KOPT-K1 (cell line): Measurements from ENCODE around the gene PJA1.

Source experiments
- H3K27ac ChIP-seq: fragments of 200-600 bp; sonication (generic); 2 replicates; pipeline ENCODE4 v1.5.1; 2016; ENCODE audit warnings: antibody characterized with exemption, mild to moderate bottlenecking, low read depth, low read length; ENCODE audit not compliant: poor library complexity, severe bottlenecking
- H3K36me3 ChIP-seq: fragments of 200-600 bp; sonication (generic); 2 replicates; pipeline ENCODE4 v1.5.1; 2017; ENCODE audit warnings: antibody characterized with exemption, mild to moderate bottlenecking, low read length, moderate library complexity; ENCODE audit not compliant: insufficient read depth
- H3K9me3 ChIP-seq: fragments of 200-600 bp; sonication (generic); 2 replicates; pipeline ENCODE4 v1.5.1; 2017; ENCODE audit warnings: antibody characterized with exemption, low read length, mild to moderate bottlenecking; ENCODE audit not compliant: insufficient read depth, poor library complexity, severe bottlenecking

Gene PJA1

DNA sequence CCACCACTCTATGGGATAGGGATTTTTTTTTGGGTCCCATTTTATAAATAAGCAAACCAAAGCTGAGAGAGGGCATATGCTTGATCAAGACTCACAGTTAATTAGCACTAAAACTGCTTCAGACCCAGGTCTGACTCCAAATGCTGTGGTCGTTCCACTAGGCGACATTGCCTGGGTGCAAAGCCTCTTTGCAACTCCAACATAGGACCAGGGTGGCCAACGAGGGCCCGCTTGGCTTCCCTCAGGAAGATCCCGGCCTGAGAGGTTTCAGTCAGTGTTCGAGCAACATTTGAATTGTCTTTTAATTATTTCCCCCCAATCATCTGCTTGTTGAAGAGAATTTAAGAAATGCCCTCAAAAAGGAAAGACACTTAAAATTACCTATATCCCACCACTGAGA lies 11.2 kb downstream of the PJA1 start:
- Histone ChIP-seq H3K9me3 (no peaks in the 10 kb centered on the region), H3K27ac (no peak overlapping the region), H3K36me3 (no peaks in the 10 kb centered on the region)

GRCh38 chrX:69153060-69153730 lies 12.1 kb downstream of the PJA1 start:
- Histone ChIP-seq H3K9me3 (no peaks in the 10 kb centered on the region), H3K27ac (no peak overlapping the region), H3K36me3 (no peaks in the 10 kb centered on the region)

DNA sequence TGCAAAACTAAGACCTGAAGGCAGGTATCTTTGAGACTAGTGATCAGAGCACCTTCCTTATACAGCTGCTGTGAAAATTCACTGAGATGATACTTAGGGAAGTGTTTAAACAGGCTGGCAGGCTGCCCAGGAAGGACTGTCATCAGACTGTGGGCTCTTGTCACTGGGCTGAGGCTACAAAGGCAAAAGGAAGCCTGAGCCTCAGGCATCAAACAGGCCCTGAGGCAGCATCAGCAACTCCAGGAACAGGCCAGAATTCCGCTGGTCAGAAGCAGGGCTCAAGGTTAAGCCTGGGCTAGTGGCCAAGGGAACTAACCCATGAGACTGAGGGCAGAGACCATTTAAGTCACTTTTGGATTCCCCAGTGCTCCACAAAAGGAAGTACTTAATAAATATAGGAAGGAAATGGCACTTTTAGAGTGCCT lies 12.8 kb downstream of the PJA1 start:
- Histone ChIP-seq H3K9me3 (no peaks in the 10 kb centered on the region), H3K36me3 (no peaks in the 10 kb centered on the region), H3K27ac (no peak overlapping the region)

DNA sequence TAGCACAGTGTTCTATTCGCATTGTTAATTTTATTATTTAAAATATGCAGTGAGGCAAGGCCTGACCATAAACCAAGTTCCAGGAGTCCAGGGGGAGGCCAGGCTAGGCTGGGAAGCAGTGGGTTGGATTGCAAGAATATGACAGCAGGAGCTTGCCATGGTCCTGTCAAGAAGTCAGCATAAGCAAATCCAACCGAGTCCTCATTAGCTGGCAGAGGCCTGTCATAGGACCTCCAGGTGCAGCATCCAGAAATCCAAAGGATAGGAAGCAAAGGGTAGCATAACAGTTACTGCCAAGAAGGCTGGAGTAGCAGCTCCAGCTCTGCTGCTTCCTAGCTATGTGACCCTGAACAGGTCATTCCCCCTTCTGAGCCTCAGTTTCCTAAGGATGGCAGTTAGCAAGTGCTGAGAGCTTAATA lies 13.4 kb downstream of the PJA1 start:
- Histone ChIP-seq H3K36me3 (no peaks in the 10 kb centered on the region), H3K27ac (no peak overlapping the region), H3K9me3 (no peaks in the 10 kb centered on the region)

DNA sequence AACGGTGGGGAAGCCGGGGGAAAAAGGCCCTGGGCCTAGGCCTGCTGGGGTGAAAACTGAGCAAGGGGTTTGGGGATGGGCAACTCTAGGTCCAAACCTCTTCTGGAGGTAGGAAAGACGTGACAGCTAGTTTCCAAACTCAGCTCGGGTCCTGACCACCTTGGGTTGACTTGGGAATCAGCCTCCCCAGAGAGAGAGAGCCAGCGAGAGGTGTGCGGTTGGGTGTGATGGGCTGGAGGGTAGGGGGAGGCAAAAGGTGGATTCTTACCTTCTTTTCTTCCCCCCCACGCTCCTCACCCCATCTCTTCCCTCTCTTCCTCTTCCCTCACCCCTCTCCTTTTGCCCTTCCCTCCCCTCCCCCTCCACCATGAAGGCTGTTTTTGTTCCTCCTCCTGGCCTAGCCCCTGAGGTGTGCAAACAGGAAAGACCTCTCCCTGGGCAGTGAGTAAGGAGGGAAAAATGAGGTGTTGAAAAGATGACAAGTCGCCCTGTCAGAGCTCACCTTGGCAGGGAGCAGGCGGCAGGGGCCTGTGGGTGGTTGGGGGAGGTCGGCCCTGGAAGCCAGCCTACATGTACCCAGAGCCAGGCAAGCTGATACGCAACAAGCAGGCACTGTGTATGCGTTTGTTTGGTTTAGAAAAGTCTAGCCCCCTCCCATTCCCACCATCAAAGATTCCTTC lies 14.8 kb downstream of the PJA1 start:
- H3K36me3 ChIP-seq = no peaks in the 10 kb centered on the region
- H3K27ac ChIP-seq = no peak overlapping the region
- H3K9me3 ChIP-seq = no peaks in the 10 kb centered on the region

DNA sequence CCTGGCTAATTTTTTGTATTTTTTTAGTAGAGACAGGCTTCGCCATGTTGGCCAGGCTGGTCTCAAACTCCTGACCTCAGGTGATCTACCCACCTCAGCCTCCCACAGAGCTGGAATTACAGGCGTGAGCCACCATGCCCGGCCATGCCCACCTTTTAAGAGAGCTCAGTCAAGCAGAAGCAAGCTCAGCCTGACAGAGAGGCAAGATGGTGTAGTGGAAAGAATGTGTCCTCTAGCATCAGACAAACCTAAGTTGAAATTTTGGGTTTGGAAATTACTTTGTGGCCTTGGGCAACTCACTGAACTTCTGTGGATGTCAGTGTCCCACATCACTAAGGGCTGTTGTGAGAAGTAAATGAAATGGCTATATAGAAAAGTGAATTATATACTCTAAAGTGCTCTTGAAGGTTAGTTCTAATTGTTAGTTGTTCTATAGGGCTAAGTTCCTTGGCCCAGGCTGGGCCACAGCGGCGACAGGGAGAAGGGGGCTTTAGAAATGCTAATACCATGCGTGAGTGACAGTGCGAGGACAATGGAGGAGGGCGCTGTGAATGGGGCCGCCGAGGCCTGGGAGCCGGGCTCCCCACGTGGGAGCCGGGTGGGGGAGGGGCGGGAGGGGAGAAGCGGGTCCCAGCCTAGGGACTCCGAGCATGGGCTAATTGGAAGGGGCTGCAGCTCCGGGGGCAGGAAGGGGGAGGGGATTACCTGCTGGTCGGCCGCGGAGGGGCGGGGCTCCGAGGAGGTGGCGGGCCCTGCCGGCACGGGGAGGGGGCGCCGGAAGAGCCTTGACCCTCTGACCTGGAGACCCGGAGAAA lies 15.6 kb downstream of the PJA1 start:
- Histone ChIP-seq H3K9me3 (no peaks in the 10 kb centered on the region), H3K36me3 (no peaks in the 10 kb centered on the region), H3K27ac (no peak overlapping the region)

- H3K36me3 ChIP-seq = no peaks in the 10 kb centered on the region
- no peaks in the 10 kb centered on the region for H3K9me3 ChIP-seq
- H3K27ac ChIP-seq = no peak overlapping the region
These were observed 16.3 kb downstream of the PJA1 start for GRCh38 chrX:69148946-69149345.

DNA sequence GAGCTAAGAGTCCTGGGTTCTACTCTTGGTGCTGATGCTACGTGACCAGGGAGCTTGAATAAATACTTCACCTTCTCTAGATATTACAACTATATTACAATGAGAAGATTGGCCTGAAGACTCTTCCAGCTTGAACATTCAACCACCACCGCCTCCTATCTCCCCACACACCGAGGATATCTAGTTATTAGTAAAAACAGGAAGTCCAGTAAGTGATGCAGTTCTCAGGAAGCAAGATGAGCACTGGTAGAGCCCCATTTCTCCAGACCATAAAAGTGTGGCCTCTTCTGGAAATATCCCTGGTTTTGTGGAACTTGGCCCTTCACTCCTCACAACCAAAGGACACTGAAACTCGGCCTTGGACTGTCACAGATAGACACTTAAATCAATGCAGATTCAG lies 18.5 kb downstream of the PJA1 start:
- Histone ChIP-seq H3K9me3 (no peaks in the 10 kb centered on the region), H3K27ac (no peak overlapping the region), H3K36me3 (no peaks in the 10 kb centered on the region)

DNA sequence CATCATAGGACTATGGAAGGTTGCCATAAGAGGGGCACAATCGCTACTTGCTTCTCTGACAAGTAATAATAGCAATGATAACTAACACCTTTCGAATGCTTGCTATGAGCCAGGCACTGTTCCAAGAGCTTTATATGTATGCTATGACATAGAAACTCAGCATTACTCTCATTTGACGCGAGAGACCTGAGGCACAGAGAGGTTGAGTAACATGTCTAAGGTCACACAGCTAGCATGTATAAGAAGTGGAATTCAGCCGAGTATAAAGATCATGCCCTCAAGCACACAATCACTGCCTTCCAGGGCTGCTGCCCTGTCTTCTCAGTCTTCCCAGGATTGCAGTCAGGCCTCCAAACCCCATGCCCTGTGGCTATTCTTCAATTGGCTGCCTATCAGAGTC lies 19.5 kb downstream of the PJA1 start:
- no peaks in the 10 kb centered on the region for H3K9me3 ChIP-seq
- H3K27ac ChIP-seq = no peak overlapping the region

DNA sequence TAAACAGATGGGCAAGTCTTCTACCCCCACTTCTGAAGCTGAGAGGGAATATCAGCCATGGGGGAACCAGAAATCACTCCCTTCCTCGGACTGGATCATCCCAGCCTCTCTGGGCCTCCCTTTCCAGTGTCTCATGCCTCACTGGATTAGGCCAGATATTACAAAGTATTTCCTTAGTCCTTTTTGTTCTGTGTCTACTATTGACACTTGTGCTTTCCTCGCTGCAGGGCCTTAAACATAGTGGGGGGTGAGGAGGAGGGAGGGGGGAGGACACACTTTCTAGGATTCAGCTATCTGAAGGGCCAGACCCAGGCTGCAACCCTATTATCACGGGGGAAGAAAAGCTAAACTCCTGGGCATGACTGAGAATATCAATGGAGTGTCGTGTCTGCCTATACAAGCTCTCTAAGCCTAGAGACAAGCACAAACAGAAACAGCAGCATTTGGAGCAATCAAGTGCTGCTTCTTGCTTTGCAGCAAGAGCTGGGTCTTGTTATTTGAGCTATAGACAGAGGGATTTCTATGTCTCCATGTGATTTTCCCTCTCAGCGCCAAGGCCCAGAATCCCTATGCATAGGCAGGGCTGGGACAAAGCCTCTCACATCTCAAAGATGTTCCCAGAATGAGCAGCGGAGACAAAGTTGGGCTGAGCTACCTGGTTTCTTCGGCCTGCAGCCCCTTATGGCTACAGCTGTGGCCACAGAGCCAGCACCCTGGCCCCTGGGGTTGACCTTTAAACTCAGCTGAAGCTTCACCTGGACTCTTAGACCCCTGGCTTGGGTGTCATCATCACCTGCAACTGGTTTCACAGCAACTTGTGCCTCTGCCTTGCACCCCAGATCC lies 20.2 kb downstream of the PJA1 start:
- Histone ChIP-seq H3K9me3 (no peaks in the 10 kb centered on the region), H3K27ac (no peak overlapping the region), H3K36me3 (no peaks in the 10 kb centered on the region)

More for the DNA sequence above, 19.5 kb downstream of the PJA1 start:
- H3K36me3 ChIP-seq = no peaks in the 10 kb centered on the region

DNA sequence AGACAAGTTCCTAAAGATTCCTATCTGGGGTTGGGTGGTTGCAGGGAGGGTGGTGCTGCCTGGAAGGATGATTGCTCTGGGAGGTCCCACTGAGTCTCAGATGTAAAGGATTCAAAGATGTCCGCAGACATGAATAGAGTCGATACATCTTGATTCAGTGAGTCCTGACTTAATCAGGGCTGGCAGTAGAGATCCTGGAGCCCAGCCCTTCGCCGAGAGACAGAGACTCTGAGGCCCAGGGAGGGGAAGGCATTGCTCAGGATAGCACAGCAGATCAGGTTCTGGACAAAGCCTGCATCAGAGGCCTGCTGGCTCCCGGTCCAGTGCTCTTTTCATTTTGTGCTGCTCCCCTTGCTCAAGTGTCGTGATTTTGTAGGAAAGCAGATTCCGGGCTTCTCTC lies 21.7 kb downstream of the PJA1 start:
- Histone ChIP-seq H3K9me3 (no peaks in the 10 kb centered on the region), H3K36me3 (no peaks in the 10 kb centered on the region), H3K27ac (no peak overlapping the region)

GRCh38 chrX:69142788-69143469 lies 22.3 kb downstream of the PJA1 start:
- Histone ChIP-seq H3K9me3 (no peaks in the 10 kb centered on the region), H3K27ac (no peak overlapping the region), H3K36me3 (no peaks in the 10 kb centered on the region)

GRCh38 chrX:69140837-69141236 lies 24.4 kb downstream of the PJA1 start:
- Histone ChIP-seq H3K36me3 (no peaks in the 10 kb centered on the region), H3K9me3 (no peaks in the 10 kb centered on the region), H3K27ac (no peak overlapping the region)

DNA sequence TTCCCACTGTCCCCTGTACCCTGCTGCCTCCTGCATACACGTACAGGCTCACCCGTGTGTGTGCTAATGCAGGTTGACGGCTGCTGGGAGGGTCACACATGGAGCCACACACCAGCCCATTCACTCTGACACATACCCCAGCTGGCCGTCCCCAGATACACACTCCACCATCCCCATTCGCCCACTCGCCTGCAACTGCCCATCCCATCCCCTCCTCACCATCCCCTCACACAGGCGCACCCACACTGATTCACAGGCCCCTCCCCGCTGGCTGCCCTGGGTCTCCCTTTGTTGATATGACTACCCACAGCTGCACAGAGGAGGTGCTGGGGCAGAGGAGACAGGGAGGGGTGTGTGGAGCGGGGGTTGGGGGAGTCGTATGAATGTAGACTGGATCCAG lies 25.7 kb downstream of the PJA1 start:
- Histone ChIP-seq H3K36me3 (no peaks in the 10 kb centered on the region), H3K9me3 (no peaks in the 10 kb centered on the region), H3K27ac (no peak overlapping the region)
